A549 treated with CORT108297 at 1 μM for 4 hours (cell line): ENCODE measurements around the gene SLC15A5. TPM values are rescaled to one million over a fixed set of nuclear protein-coding genes. Genes with fewer than 3 reads are reported as not detected.

Source experiments
- total RNA-seq: library from RNA; stranded (reverse); fragments of 200-300 nt; extraction: Qiagen RNA extraction; gene quantifications from 5 replicates; pipeline ENCODE4 v1.2.3, GENCODE V29; 2022

Gene SLC15A5, protein sequence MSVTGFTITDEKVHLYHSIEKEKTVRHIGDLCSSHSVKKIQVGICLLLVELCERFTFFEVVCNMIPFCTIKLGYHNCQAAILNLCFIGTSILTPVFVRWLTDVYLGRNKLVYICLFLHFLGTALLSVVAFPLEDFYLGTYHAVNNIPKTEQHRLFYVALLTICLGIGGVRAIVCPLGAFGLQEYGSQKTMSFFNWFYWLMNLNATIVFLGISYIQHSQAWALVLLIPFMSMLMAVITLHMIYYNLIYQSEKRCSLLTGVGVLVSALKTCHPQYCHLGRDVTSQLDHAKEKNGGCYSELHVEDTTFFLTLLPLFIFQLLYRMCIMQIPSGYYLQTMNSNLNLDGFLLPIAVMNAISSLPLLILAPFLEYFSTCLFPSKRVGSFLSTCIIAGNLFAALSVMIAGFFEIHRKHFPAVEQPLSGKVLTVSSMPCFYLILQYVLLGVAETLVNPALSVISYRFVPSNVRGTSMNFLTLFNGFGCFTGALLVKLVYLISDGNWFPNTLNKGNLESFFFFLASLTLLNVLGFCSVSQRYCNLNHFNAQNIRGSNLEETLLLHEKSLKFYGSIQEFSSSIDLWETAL
- total RNA-seq: not detected in 5 replicates

DNA sequence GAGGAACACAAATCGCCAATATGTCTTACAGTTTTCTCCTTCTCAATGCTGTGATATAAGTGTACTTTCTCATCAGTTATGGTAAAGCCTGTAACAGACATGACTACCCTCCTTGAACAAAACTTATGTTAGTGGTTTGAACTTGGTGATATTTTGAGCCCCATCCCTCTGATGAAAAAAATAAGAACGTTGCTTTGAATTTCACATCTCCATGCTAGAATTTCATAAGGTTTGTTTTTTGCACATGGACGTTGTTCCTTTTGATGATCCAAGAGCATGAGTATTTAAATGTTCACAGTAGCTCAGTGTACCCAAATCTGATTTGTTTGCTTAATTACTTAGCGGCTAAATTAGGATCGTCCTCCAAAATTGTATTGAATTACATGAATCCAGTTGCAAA, at the start of gene SLC15A5:
Gene SLC15A5 (minus strand): TSS at position 101 of the 400 bp plus-strand sequence. CDS start 0 bp downstream, at position 101.

Other genes with a start within 250 kb of the SLC15A5 start
- gene MGST1, start 70.0 kb upstream of the SLC15A5 start, total RNA-seq: 733 to 839 TPM (median 804 TPM) in 5 replicates